Brain microvascular endothelial cell (primary cell): ENCODE results near the gene RNF181.
A peak's percentile ranks its signal among the peaks of the same experiment; 100 is the strongest.
"Not testable (repeated sequence)": the region's sequence is repeated elsewhere in the genome, so short reads cannot be mapped to it uniquely, and the experiment has no call there.

ENCODE experiments used
- DNase-seq: peaks from one replicate; pipeline ENCODE4 v3.0.0-alpha.2; 2020
- H3K27ac ChIP-seq: fragments of 250-450 bp; sonication (Bioruptor Pico); 2 replicates; pipeline ENCODE4 v1.5.1; 2020; ENCODE audit warnings: mild to moderate bottlenecking, moderate library complexity
- H3K27me3 ChIP-seq: fragments of 250-450 bp; sonication (Bioruptor Pico); replicated peaks from 2 replicates; pipeline ENCODE4 v1.5.1; 2020; ENCODE audit warnings: mild to moderate bottlenecking
- H3K36me3 ChIP-seq: fragments of 250-450 bp; sonication (Bioruptor Pico); replicated peaks from 2 replicates; pipeline ENCODE4 v1.5.1; 2020; ENCODE audit warnings: mild to moderate bottlenecking
- H3K4me3 ChIP-seq: 2 replicates; pipeline ENCODE4 v1.5.1; 2011; ENCODE audit warnings: low read depth, mild to moderate bottlenecking, control low read depth, low read length, moderate library complexity
- in situ Hi-C: cut with HindIII; loops from 2 replicates; pipeline ENCODE4 v1.10.0; 2017; ENCODE audit warnings: low sequenced_read_pairs, low pct_ligation_motif_present
- TF ChIP-seq, protein P1 (sequence below): IDR thresholded peaks from 2 replicates; pipeline ENCODE4 v1.5.1; 2011; ENCODE audit warnings: low read depth, mild to moderate bottlenecking, moderate library complexity, low read length, control low read depth, inconsistent platforms; ENCODE audit errors: missing control alignments

Gene RNF181

DNA sequence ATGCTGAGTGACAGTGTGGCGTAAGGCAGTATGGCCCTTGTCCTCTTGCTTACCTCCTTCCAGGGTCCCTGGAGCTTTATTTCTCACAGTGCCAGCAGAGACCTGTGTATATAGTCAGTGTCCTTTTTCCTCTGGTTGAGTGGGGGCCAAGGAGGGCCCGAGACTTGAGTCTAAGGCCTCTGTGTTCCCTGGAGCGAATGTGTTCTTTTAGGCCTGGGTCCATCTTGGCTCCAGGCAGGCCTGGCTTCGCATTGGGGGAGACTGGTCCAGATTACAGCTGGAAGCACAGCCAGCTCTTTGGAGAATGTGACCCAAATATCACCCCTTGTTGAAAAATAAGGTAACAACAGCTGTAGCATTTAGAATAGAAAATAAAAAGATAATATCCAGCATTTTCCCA is 6.4 kb upstream of the RNF181 start:
- no peak overlapping the region for H3K27ac ChIP-seq
- H3K36me3 ChIP-seq, result no peaks in the 10 kb centered on the region
- no peak overlapping the region for H3K4me3 ChIP-seq
- TF ChIP-seq, protein P1, sequence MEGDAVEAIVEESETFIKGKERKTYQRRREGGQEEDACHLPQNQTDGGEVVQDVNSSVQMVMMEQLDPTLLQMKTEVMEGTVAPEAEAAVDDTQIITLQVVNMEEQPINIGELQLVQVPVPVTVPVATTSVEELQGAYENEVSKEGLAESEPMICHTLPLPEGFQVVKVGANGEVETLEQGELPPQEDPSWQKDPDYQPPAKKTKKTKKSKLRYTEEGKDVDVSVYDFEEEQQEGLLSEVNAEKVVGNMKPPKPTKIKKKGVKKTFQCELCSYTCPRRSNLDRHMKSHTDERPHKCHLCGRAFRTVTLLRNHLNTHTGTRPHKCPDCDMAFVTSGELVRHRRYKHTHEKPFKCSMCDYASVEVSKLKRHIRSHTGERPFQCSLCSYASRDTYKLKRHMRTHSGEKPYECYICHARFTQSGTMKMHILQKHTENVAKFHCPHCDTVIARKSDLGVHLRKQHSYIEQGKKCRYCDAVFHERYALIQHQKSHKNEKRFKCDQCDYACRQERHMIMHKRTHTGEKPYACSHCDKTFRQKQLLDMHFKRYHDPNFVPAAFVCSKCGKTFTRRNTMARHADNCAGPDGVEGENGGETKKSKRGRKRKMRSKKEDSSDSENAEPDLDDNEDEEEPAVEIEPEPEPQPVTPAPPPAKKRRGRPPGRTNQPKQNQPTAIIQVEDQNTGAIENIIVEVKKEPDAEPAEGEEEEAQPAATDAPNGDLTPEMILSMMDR, result no peak
- in situ Hi-C loops, result no loop called here
- H3K27me3 ChIP-seq, result no peaks in the 10 kb centered on the region
- no peak for DNase-seq

DNA sequence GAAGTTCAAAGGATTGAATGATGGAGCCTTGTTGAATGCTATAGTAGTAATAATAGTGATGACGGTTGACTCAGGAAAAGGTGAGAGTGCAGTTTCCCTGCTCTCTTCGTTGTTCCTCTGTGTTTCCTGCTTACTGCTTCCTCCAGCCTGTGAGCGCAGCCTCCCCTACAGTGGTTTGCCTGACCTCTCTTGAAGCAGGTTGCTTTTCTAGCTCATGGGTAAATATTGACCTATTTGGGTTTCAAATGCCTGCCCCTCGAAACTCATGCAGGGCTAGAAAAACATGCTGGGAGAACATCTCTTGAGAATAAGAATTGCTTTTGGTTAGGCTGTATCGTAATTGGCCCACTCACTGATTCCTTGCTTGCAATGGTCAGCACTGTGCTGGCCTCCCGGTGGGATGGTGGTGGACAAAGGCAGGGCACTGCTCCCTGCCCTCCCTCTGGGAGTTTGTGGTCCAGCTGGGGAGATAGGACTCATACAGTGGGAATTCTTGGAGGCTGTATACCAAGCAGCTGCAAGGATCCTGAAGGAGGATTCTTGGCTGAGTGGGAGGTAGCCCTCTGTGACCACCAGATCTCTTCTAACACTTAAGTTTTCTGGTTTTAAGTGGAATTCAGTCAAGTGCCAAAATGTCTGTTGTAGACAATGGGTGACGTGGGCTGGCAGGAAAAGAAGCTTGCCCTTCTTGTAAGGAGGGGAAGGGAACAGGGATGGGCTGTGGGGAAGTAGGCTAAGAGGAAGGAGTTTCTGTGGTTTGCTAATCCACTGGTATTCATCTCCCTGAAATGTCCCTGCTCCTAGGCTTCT is 5.4 kb upstream of the RNF181 start:
- TF ChIP-seq, protein P1, result no peak
- DNase-seq, result peak; percentile 71
- Histone ChIP-seq H3K4me3 (no peak overlapping the region), H3K27ac (peak overlapping the region; percentile 58), H3K36me3 (no peaks in the 10 kb centered on the region), H3K27me3 (no peaks in the 10 kb centered on the region)
- in situ Hi-C loops, result no loop called here

DNA sequence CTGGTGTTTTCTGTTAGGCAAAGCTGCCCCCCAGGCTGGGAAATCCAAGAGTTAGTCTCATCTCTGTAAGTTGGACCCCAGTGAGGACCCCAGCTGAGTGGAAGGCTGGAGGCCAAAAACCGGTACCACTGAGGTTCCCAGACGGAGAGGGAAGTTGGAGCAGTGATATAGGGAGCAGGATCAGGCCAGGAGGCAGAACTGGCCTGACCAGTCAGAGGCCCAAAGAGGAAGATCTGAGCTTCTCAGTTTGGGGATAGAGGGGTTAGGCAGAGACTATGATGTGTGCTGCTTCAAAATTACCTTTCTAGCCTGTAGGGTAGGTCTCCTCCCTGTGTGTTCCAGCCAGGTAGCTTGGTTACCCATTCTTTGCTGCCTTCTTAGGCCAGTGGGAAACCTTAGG is 4.6 kb upstream of the RNF181 start:
- H3K27ac ChIP-seq, result peak overlapping the region; percentile 58
- H3K36me3 ChIP-seq, result no peaks in the 10 kb centered on the region
- no peaks in the 10 kb centered on the region for H3K27me3 ChIP-seq
- TF ChIP-seq, protein P1, result no peak
- H3K4me3 ChIP-seq, result no peak overlapping the region
- in situ Hi-C loops, result no loop called here
- no peak for DNase-seq

DNA sequence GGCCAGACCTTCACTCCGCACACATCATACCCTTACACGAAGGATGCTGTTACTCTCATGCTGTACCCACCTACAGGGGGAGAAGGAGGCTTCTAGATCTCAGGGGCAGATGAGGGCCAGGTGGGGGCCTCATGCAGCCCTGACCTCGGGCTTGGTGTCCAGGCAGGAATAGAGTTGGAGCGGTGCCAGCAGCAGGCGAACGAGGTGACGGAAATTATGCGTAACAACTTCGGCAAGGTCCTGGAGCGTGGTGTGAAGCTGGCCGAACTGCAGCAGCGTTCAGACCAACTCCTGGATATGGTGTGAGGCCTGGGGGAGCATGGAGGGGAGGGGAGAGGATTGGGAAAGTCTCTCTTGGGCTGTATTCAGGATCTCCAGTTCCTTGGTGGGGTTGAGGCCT is 4.0 kb upstream of the RNF181 start:
- no peak overlapping the region for H3K4me3 ChIP-seq

DNA sequence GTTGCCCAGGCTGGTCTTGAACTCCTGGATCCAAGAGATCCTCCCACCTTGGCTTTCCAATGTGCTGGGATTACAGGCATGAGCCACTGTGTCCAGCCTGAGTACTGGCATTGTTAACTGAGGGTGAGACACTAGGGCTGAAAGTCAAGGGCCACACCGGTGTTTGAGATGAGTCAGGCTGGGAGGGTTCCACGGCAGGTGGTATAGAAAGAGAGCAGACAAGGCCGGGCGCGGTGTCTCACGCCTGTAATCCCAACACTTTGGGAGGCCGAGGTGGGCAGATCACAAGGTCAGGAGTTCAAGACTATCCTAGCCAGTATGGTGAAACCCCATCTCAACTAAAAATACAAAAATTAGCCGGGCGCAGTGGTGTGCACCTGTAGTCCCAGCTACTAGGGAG is 3.2 kb upstream of the RNF181 start:
- H3K27me3 ChIP-seq, in situ Hi-C loops, H3K27ac ChIP-seq, H3K36me3 ChIP-seq, DNase-seq, H3K4me3 ChIP-seq: not testable (repeated sequence)

More for the DNA sequence above, 4.0 kb upstream of the RNF181 start:
- peaks cover 2% of the 10 kb centered on the region for H3K36me3 ChIP-seq
- no peaks in the 10 kb centered on the region for H3K27me3 ChIP-seq
- DNase-seq, result no peak
- TF ChIP-seq, protein P1, result no peak
- in situ Hi-C loops, result no loop called here
- H3K27ac ChIP-seq, result no peak overlapping the region

DNA sequence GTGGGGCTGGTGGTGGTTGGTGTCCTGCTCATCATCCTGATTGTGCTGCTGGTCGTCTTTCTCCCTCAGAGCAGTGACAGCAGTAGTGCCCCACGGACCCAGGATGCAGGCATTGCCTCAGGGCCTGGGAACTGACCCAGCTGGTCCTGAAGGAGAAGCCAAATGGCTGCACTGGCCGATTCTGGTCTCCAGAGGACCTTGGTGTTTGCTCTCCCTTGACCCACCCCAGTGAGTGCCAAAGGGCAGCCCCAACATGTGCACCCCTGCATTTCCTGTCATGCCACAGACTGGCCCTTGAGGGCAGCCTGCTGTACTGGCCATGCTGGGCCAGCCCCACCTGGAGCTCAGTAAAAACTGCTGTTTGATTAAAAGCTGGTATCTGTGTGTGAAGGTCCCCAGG is 2.5 kb upstream of the RNF181 start:
- Histone ChIP-seq H3K27me3 (no peaks in the 10 kb centered on the region), H3K4me3 (no peak overlapping the region), H3K36me3 (peaks cover 15% of the 10 kb centered on the region), H3K27ac (no peak overlapping the region)
- TF ChIP-seq, protein P1, result no peak
- DNase-seq, result no peak
- in situ Hi-C loops, result no loop called here
